SIG-M5 (cell line): ENCODE measurements around the gene ERICH3.

Experiments used
- DNase-seq: peaks from one replicate; lab custom pipeline; 2025; lab: John Stamatoyannopoulos, UW

The ERICH3 gene

DNA sequence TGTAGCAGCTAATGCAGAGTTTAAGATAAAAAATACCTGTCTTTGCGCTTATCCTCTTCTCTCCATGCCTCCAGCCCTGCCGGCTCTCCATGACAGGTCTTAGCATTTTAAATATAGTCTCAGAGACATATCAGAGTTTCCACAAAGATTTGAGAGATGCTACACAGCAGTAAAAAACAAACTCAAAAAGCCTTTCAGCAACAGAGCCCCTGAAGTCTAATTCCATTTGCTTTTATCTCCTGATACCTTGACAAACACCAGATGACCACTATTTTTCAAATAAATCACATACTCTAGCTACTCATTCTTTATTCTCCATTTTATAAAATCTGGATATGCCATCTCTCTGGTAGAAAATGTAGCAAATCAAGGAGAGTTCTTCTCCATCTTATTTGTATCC, 81.6 kb downstream of the ERICH3 start:
- DNase-seq = no peak

GRCh38 chr1:74590288-74590687, 83.3 kb downstream of the ERICH3 start:
- no peak for DNase-seq

DNA sequence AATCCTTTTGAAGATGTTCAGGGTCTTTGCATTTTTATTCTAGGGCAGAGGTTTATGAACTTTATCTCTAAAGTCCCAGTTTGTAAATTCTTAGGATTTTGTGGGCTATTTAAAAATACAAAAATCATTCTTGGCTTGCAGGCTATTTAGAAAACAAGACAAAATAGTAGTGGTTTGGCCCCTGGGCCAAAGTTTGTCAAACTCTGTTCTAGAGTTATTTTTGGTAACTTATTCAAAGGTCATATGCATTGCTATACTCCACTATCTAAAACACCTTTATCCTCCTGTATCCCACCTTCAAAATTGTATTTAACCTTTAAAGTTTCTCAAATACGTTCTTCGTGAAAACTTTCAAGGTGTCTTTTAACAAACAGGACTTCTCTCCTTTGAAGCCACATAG, 85.7 kb downstream of the ERICH3 start:
- no peak for DNase-seq

DNA sequence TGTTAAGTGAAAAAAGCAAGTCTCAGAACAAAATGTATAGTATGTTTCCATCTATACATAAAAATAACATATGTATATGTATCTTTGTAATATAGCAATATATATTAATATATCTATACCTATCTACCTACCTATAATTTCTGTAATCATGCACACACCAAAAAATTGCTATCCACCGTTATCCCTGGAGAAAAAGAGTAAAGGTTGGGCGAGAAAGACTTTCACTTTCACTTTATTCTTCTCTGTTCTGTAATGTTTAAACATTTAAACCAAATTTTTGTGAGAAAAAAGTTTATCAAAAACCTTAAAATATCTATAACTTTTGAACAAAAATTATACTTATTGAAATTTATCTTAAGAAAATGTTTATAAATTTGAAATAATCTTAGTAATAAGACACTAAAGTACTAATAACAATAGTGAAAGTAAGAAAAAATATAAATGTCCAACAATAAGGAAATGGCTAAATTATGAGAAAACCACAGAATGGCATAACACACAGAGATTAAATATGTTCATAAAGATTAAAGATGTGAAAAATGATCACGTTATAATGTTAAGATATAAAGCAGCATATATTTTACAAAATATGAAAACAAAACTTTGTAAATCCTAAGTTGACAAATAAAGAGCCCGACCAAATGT, 87.2 kb downstream of the ERICH3 start:
- DNase-seq = no peak

DNA sequence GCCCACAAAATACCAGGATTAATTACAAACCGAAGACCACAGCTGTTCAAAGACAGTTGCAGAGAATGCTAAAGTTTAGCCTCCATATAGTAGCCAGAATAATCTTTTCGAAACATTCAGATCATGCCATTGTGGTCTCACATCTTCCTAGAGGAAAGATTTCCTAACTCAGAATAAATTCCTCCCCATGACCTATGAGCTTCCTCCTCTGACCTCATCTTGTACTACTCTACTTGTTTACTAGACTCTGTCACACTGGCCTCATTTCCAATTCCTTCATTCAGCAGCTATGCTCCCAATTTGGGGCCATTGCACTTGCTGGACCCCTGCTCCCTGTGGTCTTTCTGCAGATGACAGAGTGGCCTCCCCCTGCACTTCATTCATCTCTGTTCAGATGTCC, 89.4 kb downstream of the ERICH3 start:
- no peak for DNase-seq

GRCh38 chr1:74583397-74583796, 90.2 kb downstream of the ERICH3 start:
- no peak for DNase-seq

- DNase-seq = no peak
These were observed 94.2 kb downstream of the ERICH3 start for GRCh38 chr1:74579425-74579824.

GRCh38 chr1:74578101-74578500, 95.5 kb downstream of the ERICH3 start:
- DNase-seq = no peak

GRCh38 chr1:74571891-74572290, 101.7 kb downstream of the ERICH3 start:
- DNase-seq = no peak

DNA sequence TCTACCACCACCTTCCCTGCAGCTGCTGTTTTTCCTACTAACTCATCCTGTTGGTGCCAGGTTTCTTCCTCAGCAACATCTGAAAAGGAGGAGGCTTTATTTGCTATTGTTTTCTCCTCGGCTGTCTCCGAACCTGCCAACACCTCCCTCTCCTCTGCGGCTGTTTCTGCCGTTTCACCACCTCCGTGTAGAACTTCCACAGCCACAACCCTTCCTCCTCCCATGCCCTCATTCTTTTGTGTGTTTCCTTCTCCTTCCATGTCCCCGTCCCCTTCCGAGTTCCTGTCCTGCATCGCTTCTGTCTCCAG, 102.1 kb downstream of the ERICH3 start:
- no peak for DNase-seq

- DNase-seq = no peak
These were observed 102.6 kb downstream of the ERICH3 start for GRCh38 chr1:74570797-74571492.

DNA sequence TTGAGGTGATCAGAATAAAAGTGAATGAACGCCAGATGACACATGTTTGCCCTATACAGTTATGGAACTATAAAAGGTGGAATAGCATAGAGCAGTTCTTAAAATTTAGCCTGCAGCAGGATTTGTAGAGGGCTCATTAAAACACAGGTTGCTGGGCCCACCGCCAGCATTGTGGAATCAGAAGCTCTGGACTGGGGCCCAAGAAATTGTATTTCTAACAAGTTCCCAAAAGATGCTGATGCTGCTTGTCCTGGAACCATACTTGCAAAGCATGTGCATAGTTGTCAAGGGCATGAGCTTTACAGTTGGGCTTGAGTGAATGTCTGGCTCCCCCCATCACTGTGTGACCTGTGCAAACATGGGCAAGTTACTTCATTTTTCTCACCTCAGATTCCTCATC, 123.7 kb downstream of the ERICH3 start:
- DNase-seq = no peak

DNA sequence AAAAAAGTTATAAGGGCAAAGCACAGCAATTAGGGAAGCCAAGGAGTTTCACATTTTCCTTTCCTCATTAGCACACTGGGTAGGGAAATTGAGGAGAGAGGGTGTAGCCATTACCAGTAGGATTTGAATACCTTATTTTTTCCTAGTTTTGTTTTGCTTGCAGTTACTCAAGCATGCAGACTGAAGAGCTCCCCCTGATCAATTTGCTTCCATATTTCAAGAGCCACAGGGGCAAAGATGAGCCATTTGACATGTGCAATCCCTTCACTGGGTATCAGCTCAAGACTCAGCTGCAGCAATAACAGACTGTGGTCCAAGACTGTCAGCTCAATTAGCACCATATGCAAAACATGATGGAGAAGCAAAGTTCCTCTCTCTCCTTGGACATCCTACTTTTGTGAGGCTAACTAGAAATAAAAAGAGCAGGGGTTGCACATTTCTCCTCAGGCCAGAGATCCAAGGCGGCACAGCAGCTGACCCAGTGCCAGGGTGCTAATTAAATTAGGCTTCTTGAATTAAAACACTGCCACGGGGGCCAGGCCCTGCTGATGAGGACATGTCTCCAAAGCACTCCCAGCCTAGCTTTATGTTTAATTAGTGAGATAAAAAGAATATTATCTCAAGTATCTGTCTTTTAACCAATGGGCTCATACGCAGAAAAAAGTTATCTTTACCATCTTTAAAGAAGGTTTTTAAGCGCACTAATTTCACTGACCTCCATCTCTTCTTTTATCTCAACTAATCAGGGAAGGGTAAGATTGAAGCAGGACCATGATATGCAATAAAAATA, 124.4 kb downstream of the ERICH3 start:
- no peak for DNase-seq

GRCh38 chr1:74545821-74546220, 127.8 kb downstream of the ERICH3 start:
- no peak for DNase-seq

GRCh38 chr1:74534241-74534640, 139.4 kb downstream of the ERICH3 start:
- DNase-seq = no peak

GRCh38 chr1:74531796-74532195, 141.8 kb downstream of the ERICH3 start:
- no peak for DNase-seq

DNA sequence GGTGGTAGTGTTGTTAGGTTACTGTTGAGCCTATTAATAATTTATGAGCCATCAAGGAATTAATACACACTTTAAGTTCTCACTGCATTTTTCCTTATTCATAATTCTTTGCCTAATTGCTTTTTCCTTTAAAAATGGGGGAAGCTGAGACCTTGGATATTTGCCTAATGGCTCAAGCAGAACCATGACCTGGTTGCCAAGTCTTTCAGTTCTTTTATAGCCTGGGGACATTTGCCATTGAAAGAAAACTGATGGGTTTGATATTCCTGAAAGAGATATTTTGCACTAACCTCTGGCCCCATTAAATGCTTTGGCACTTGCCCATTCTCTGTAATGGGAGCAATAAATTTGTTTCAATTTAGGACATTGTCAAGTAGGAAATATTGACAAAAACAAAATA, 142.7 kb downstream of the ERICH3 start:
- DNase-seq = no peak

DNA sequence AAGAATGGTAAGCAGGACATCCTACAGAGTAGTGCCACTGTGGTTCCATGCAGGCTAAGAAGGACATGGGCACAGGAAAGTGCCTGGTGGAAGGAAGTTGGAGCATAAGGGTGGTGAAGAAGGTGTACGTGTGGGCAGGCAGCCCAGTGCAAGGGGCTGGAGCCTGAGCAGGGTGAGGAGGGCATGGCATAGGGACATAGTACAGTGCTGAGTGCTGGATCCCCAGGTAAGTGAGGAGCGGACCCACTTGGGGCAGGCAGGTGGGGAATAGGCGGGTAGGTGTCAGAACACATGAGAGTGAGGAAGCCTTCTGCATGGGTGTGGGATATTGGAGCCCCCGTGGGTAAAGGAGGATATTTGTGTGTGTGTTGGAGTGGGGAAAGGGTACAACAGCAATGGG, 145.5 kb downstream of the ERICH3 start:
- no peak for DNase-seq

- DNase-seq = no peak
These were observed 146.9 kb downstream of the ERICH3 start for GRCh38 chr1:74526708-74527107.

DNA sequence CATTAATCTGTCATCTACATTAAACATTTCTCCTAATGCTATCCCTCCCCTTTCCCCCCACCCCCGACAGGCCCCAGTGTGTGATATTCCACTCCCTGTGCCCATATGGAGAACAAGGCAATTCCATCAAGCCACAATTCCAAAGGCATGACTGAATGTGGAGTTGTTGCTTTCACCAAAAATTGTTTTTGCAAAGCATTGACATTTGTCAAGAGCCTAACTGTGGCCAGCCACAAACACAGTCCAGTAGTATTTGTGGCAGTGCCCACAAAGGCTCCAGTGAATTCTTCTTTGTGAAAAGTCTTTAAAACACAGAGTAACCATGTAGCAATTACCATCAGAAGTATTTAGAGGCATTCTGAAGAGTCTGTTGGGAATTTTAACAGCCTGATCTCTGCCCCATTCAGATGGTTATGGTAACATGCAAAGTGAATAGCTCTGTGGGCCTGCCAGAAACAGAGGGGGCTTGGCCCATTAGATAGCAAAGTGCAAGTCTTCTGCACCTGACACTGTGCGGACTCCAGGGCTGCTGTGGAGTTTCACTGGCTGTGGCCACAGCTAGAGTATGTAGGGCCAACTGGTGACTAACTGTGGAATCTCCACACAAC, 149.6 kb downstream of the ERICH3 start:
- no peak for DNase-seq

DNA sequence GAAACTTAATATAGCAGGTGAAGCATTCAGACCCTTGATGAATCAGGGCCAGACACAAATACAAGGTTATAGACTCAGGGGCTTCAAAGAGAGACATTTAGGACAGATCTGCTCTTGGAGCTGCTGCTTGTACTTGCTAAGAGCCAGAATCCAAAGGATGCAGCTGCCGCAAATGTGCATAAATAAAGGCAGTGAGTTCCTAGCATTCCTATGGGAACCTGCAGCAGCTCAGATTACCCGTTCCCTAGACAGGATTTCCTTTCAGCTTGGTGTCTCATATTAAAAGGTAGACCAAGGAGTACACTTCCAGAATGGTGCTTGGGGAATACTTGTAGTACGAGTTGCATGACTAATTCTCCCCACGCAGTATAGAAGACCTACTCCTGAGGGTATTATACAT, 151.4 kb downstream of the ERICH3 start:
- no peak for DNase-seq
